Measurements from ENCODE around the gene LHX6.

Gene LHX6
- total RNA-seq, result 0 to 0.35 (median 0) reads per million in 4 experiments

GRCh38 chr9:122228568-122229484 is at the start of gene LHX6:
Gene LHX6, minus strand, starts transcription at chr9:122228957. Its CDS starts 217 bp downstream, at chr9:122228740.
- no peak for DNase-seq

DNA sequence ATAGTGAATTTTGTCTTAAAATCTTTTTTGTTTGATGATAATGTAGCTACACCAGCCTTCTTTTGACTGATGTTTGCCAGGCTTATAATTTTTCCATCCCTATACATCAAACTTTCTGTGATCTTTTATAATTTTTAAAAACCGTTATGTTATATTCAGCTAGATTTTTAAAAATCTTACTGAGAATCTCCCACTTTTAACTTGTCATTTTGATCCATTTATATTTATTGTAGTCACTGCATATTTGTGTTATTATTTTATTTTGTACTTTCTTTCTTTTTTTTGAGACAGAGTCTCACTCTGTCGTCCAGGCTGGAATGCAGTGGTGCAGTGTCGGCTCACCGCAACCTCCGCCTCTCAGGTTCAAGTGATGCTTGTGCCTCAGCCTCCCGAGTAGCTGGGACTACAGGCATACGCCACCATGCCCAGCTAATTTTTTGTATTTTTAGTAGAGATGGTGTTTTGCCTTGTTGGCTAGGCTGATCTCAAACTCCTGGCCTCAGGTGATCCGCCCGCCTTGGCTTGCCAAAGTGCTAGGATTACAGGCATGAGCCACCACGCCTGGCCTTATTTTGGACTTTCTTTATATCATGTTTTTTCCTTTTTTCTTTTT is 48.6 kb upstream of the LHX6 start:
- DNase-seq, result no peak

GRCh38 chr9:122276096-122276495 is 47.3 kb upstream of the LHX6 start:
- no peak for DNase-seq

DNA sequence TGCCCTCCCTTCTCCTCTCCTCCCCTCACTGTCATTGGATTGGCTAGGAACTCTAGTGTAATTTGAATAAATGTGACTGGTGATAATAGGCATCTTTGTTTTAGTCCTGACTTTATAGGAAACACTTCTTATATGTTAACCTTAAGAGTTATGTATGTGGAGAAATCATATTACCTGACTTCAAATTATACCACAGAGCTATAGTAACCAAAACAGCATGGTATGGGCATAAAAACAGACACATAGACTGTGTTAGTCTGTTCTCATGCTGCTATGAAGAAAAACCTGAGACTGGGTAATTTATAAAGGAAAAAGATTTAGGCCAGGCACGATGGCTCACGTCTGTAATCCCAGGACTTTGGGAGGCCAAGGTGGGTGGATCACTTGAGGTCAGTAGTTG is 45.3 kb upstream of the LHX6 start:
- no peak for DNase-seq

DNA sequence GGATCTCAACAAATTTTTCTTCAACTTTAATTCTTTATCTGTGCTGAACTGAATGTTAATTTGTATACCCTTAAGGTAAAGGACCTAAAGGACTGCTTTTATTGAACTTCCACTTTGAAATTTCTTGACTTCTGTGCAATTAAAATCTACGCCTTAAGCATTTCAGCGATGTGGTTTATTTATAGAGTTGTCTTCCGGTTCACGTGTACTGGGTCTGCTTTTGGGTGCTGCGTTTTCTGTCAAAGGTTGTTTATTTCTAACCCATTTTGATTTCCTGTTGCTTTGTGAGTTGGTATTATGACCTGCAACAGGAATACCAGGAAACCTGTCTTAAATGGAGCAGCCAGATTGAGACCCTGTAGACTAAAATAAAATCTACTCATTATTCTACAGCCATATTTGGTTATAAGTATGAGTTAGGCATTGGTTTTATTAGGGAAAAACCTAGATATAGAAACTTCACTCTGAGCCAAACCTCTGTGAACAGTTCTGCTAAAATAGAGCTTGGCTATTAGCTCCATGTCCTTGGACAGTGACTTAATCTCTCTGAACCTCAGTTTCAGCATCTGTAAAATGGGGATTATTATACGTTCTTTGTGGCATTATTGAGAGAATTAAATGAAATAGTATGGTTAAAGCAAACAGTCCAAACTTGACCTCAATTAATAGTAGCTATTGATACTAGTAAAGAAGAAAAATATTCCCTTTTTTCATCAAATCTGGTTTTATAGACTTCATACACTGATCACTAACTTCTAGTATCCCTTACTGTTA is 39.5 kb upstream of the LHX6 start:
- no peak for DNase-seq

GRCh38 chr9:122265149-122265915 is 36.6 kb upstream of the LHX6 start:
- no peak for DNase-seq

- DNase-seq, result peak; percentile 76
Observed at GRCh38 chr9:122264360-122265148, 35.8 kb upstream of the LHX6 start, which contains the start of the genes MRRF and RBM18. Gene MRRF, plus strand, starts transcription at chr9:122264882. Its CDS starts 6,010 bp downstream, at chr9:122270892. Gene RBM18, minus strand, starts transcription at chr9:122264840. Its CDS starts 3,348 bp downstream, at chr9:122261492.

DNA sequence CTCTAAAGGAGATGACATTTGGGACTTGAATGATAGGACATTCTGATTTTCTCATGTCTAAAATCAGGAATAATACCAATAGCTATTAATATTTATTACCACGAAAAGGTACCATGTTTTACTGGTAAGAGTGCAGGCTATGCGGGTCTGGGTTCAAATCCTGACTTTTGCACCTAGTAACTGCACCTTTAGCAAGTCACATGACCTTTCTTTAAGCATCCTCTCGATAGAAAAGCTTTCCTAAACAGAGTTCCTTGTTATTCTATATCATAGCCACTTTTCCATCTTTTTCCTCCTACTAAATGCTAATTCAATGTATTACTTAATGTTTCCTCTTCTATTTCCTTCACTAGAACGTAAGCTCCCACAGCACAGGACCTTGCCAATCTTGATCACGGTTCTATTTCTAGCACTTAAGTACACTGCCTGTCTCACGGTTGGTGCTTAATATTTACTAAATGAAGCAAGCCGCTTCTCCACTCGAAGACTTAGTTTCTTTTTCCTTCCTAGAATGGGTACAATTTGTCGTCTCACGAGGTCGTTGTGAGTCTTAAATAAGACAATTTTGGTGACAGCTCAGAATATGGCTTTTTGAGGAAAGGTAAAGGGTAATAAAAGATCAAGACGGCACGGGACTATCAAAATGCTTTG is 35.1 kb upstream of the LHX6 start:
- DNase-seq, result no peak

GRCh38 chr9:122262073-122262472 is 33.3 kb upstream of the LHX6 start:
- no peak for DNase-seq

DNA sequence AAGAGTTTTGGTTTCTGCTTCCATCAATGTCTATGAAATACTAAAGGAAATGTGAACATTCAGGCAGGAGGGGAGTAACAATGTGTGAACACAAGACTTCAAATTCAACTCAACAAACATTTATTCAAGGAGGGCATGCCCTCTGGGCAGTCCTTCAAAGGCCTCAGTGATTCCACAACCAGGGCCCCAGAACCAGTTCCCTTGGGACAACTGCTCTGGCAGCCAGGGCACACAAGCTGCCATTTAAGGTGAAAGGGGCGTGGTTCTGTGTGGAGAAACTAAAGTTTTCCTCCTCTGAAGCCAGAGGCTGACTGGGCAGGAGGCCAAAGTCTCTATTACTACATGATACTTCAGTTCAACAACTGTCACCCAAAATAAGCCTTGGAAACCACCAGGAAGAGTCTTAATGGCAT is 32.7 kb upstream of the LHX6 start:
- no peak for DNase-seq

- DNase-seq, result no peak
Observed at GRCh38 chr9:122258886-122259415, 30.2 kb upstream of the LHX6 start.

GRCh38 chr9:122256206-122256605 is 27.4 kb upstream of the LHX6 start:
- DNase-seq, result no peak

- DNase-seq, result no peak
Observed at GRCh38 chr9:122254761-122255160, 26.0 kb upstream of the LHX6 start.

GRCh38 chr9:122252796-122253195 is 24.0 kb upstream of the LHX6 start:
- DNase-seq, result no peak

DNA sequence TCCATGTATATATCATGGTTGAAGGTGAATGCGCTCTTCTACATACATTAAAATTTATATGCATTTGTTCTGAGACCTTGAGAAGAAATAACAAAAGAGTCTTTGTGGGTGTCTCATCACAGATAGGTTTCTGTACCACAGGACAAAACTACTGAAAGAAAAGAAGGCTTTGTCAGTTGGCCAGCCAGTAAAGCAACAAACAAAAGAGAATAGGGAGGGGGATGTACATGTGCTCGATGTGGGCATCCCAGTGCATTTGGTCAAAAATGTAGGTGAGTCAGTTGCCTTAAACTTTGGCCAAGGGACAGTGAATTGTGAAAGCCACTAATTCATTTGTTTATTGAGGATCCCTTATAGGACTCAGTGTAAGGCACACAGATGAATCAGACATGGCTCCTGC is 22.6 kb upstream of the LHX6 start:
- no peak for DNase-seq

DNA sequence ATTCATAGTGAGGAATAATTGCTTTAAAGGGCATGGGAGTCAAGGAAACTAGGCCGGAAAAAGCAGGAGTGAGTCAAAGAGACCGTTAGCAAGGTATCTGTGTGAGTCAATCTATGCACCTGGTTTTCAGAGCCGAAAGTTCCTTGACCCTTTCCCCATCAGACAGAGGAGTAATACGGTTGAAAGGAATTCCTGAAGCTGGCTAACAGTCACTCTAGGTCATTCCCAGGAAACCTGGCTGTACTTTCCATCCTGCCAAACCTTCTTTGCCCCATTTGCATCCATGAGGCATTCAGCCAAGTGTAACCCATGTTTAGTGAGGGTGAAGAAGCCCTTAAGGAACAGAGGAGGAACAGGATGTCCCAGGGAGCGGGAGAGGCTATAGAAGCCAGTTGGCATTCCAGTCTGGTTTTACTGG is 19.7 kb upstream of the LHX6 start:
- DNase-seq, result no peak

DNA sequence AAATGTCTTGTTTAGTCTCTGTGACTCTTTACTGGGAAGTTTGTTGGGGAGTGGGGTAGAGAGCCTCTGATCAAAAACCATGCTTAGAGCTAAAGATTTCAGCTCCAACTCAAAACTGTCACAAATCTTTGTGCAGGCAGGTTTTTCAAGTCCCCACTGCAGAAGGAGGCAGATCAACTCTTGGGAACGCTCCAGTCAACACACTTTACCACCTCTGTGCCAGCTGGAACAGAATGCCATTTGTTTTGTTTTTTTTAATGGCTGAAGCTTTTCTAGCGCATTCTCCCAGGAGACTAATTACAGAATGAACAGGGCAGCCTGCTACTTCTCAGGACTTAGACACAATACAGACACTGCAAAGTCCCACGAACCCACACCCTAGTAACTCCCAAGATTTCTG is 17.9 kb upstream of the LHX6 start:
- DNase-seq, result no peak

GRCh38 chr9:122244349-122244748 is 15.6 kb upstream of the LHX6 start:
- DNase-seq, result no peak

GRCh38 chr9:122239722-122240121 is 11.0 kb upstream of the LHX6 start:
- no peak for DNase-seq

DNA sequence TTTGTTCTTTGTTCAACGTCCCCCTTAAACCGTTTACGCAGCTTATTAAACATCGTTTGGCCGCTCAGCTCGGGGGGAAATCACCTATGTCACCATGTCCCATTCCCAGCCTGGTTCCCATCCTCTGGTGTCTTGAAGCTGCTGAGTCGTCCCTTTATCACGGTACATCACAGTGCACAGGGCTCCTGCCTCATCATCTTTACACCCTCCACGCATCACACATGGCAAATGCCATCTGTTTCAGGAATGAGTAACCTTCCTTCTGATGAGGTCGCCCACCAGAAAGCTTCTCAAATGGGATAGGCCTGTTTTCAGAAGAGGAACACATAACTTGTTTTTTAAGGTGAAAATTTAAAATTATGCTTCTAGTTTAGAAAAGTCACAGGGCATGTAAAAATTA is 7.9 kb upstream of the LHX6 start:
- DNase-seq, result no peak
